ENCODE measurements around the gene PSME3. TPM values are rescaled to one million over a fixed set of nuclear protein-coding genes. Genes with fewer than 3 reads are reported as not detected.

Gene PSME3
- total and polyA plus RNA-seq, 2 of the 13 experiments (the other 11 are each of a cell fraction or from before 2014, with no cell fraction given): 66.3 to 135 TPM

DNA sequence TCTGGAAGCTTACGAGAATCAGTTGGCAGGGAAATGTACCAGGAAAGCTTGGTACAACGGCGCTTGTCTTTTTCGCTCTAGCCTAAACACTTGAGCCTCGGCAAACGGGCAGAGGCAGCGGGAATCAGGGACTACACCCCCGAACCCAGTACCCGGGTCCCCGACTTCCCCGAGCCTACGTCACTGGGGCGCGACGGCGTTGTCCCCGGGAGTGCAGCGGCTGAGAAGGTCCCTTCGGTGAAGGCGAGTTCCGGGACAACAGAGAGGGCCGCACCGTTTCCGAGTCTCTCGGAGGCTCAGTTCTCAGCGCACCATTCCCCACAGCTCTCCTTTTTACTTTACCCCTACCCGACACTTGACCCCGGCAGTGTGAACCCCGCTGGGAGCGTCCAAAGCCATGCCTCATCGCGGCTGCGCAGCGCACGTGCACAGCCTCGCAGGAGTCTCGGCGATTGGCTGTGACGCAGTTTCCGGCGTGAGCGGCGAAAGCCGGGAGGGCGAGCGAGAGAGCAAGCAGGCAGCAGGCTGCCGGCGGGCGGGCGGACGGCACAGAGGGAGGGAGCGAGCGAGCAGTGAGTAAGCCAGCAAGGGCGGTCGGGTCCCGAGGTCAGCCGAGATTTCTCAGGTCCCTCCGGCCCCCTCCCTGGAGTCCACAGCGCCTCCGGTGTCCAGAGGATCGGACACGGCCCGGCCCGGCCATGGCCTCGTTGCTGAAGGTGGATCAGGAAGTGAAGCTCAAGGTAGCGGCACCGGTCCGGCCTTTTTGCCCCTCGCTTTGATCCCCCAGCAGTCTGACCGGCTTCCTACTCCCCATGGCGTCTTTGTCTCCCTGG, at the start of gene PSME3 (continued):
- TF ChIP-seq HDAC1 (CRISPR knock-in tag; IDR thresholded peaks at IDR 0.05) (peak; percentile 100), SRY (CRISPR knock-in tag; IDR thresholded peaks at IDR 0.05) (peak; percentile 92), ZNF772 (CRISPR knock-in tag; IDR thresholded peaks at IDR 0.05) (peak; percentile 79; the same call in 1 of the 2 replicates), ZNF350 (CRISPR knock-in tag; IDR thresholded peaks at IDR 0.05; ENCODE audit: borderline replicate concordance, low read depth) (peak; percentile 96; the same call in 1 of the 2 replicates), ZNF614 (CRISPR knock-in tag; IDR thresholded peaks at IDR 0.05; ENCODE audit: borderline replicate concordance) (peak; percentile 93), ZNF597 (CRISPR knock-in tag; IDR thresholded peaks at IDR 0.05) (no peak), ZNF558 (CRISPR knock-in tag; IDR thresholded peaks at IDR 0.05; ENCODE audit: borderline replicate concordance) (no peak; the same call in 1 of the 2 replicates), ZNF503 (CRISPR knock-in tag; IDR thresholded peaks at IDR 0.05) (peak; percentile 79; the same call in 1 of the 2 replicates), ATF6 (CRISPR knock-in tag; conservative IDR thresholded peaks at IDR 0.05) (peak; percentile 34; the same call in 1 of the 2 replicates), NFATC3 (CRISPR knock-in tag; IDR thresholded peaks at IDR 0.05) (no peak), ZSCAN21 (CRISPR knock-in tag; IDR thresholded peaks at IDR 0.05; ENCODE audit: borderline replicate concordance) (peak; percentile 18; the same call in 1 of the 2 replicates), ZNF160 (CRISPR knock-in tag; IDR thresholded peaks at IDR 0.05) (peak; percentile 89; the same call in 1 of the 2 replicates), NFYB (CRISPR knock-in tag; IDR thresholded peaks at IDR 0.05) (peak; percentile 68), KDM5A (IDR thresholded peaks at IDR 0.05; ENCODE audit: borderline replicate concordance, low read length) (peak; percentile 100)
- TF ChIP-seq, protein P1, sequence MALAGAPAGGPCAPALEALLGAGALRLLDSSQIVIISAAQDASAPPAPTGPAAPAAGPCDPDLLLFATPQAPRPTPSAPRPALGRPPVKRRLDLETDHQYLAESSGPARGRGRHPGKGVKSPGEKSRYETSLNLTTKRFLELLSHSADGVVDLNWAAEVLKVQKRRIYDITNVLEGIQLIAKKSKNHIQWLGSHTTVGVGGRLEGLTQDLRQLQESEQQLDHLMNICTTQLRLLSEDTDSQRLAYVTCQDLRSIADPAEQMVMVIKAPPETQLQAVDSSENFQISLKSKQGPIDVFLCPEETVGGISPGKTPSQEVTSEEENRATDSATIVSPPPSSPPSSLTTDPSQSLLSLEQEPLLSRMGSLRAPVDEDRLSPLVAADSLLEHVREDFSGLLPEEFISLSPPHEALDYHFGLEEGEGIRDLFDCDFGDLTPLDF (CRISPR knock-in tag; IDR thresholded peaks at IDR 0.05): peak; percentile 76; the same call in 1 of the 2 replicates
- TF ChIP-seq, protein P2, sequence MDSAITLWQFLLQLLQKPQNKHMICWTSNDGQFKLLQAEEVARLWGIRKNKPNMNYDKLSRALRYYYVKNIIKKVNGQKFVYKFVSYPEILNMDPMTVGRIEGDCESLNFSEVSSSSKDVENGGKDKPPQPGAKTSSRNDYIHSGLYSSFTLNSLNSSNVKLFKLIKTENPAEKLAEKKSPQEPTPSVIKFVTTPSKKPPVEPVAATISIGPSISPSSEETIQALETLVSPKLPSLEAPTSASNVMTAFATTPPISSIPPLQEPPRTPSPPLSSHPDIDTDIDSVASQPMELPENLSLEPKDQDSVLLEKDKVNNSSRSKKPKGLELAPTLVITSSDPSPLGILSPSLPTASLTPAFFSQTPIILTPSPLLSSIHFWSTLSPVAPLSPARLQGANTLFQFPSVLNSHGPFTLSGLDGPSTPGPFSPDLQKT (CRISPR knock-in tag; IDR thresholded peaks at IDR 0.05; ENCODE audit: borderline replicate concordance): no peak
- TF ChIP-seq, protein P3, sequence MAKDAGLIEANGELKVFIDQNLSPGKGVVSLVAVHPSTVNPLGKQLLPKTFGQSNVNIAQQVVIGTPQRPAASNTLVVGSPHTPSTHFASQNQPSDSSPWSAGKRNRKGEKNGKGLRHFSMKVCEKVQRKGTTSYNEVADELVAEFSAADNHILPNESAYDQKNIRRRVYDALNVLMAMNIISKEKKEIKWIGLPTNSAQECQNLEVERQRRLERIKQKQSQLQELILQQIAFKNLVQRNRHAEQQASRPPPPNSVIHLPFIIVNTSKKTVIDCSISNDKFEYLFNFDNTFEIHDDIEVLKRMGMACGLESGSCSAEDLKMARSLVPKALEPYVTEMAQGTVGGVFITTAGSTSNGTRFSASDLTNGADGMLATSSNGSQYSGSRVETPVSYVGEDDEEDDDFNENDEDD (CRISPR knock-in tag; IDR thresholded peaks at IDR 0.05; ENCODE audit: borderline replicate concordance): peak; percentile 88; the same call in 1 of the 2 replicates
- TF ChIP-seq, protein P4, sequence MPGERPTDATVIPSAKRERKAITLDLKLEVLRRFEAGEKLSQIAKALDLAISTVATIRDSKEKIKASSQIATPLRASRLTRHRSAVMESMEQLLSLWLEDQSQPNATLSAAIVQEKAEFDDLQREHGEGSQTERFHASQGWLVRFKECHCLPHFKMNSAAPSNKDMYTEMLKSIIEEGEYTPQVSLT (CRISPR knock-in tag; IDR thresholded peaks at IDR 0.05; ENCODE audit: borderline replicate concordance, low read depth): peak; percentile 93; the same call in 1 of the 2 replicates

All from HepG2 (cell line).